HL-60/S4 treated with phorbol 12-myristate 13-acetate at 8.2 ng/mL for 4 days and 3 days (cell line): ENCODE data around the gene SHISA5.
"Not testable (repeated sequence)": the region's sequence is repeated elsewhere in the genome, so short reads cannot be mapped to it uniquely, and the experiment has no call there.

ENCODE experiments used
- in situ Hi-C: fragments of 300-500 bp; cut with MboI; formaldehyde crosslinking; loops from 2 replicates; pipeline ENCODE4 v1.15.0; 2022; ENCODE audit warnings: low sequenced_read_pairs

SHISA5 gene

GRCh38 chr3:48461767-48462166, 42.2 kb downstream of the SHISA5 start:
- in situ Hi-C loops: not testable (repeated sequence)

- in situ Hi-C loops: no loop called here
Observed at GRCh38 chr3:48460517-48460902, 43.5 kb downstream of the SHISA5 start.

- in situ Hi-C loops: no loop called here
Observed at GRCh38 chr3:48459773-48460516, 44.0 kb downstream of the SHISA5 start.

- in situ Hi-C loops: no loop called here
Observed at GRCh38 chr3:48459331-48459730, 44.6 kb downstream of the SHISA5 start.

- in situ Hi-C loops: no loop called here
Observed at GRCh38 chr3:48456456-48456855, 47.5 kb downstream of the SHISA5 start.

GRCh38 chr3:48451270-48451669, 52.7 kb downstream of the SHISA5 start:
- in situ Hi-C loops: no loop called here

- in situ Hi-C loops: loop anchor here (25.0 kb wide), 1 partner anchor 184 kb away; no protein-coding TSS in a partner anchor
Observed at GRCh38 chr3:48446425-48447193, 57.4 kb downstream of the SHISA5 start, which contains the start of gene ATRIP. Gene ATRIP (plus strand): TSS chr3:48446737. CDS start chr3:48446846, 109 bp downstream.

GRCh38 chr3:48446043-48446424, 57.9 kb downstream of the SHISA5 start:
- in situ Hi-C loops: loop anchor here (25.0 kb wide), 1 partner anchor 184 kb away; no protein-coding TSS in a partner anchor

- in situ Hi-C loops: loop anchor here (25.0 kb wide), 1 partner anchor 183 kb away; no protein-coding TSS in a partner anchor
Observed at GRCh38 chr3:48445277-48445882, 58.6 kb downstream of the SHISA5 start.

GRCh38 chr3:48441940-48442339, 62.0 kb downstream of the SHISA5 start:
- in situ Hi-C loops: loop anchor here (25.0 kb wide), 1 partner anchor 180 kb away; no protein-coding TSS in a partner anchor

- in situ Hi-C loops: loop anchor here (25.0 kb wide), 1 partner anchor 178 kb away; no protein-coding TSS in a partner anchor
Observed at GRCh38 chr3:48440590-48440958, 63.4 kb downstream of the SHISA5 start.

- in situ Hi-C loops: loop anchor here (25.0 kb wide), 1 partner anchor 178 kb away; no protein-coding TSS in a partner anchor
Observed at GRCh38 chr3:48439820-48440589, 64.0 kb downstream of the SHISA5 start, which contains the start of the genes CCDC51 and TMA7. Gene CCDC51 (minus strand): TSS chr3:48440119. CDS start chr3:48435128, 4,991 bp downstream. Gene TMA7 (plus strand): TSS chr3:48440257. CDS start chr3:48440297, 40 bp downstream.

GRCh38 chr3:48437812-48438211, 66.2 kb downstream of the SHISA5 start:
- in situ Hi-C loops: loop anchor here (25.0 kb wide), 1 partner anchor 176 kb away; no protein-coding TSS in a partner anchor

GRCh38 chr3:48436855-48437254, 67.1 kb downstream of the SHISA5 start:
- in situ Hi-C loops: loop anchor here (25.0 kb wide), 1 partner anchor 175 kb away; no protein-coding TSS in a partner anchor

- in situ Hi-C loops: loop anchor here (25.0 kb wide), 1 partner anchor 174 kb away; no protein-coding TSS in a partner anchor
Observed at GRCh38 chr3:48436477-48436787, 67.5 kb downstream of the SHISA5 start.

GRCh38 chr3:48435774-48436476, 68.0 kb downstream of the SHISA5 start:
- in situ Hi-C loops: loop anchor here (25.0 kb wide), 1 partner anchor 174 kb away; no protein-coding TSS in a partner anchor

- in situ Hi-C loops: loop anchor here (25.0 kb wide), 1 partner anchor 173 kb away; no protein-coding TSS in a partner anchor
Observed at GRCh38 chr3:48435223-48435595, 68.8 kb downstream of the SHISA5 start.

- in situ Hi-C loops: loop anchor here (25.0 kb wide), 1 partner anchor 172 kb away; no protein-coding TSS in a partner anchor
Observed at GRCh38 chr3:48434591-48435222, 69.3 kb downstream of the SHISA5 start.
